HEK293 (cell line): ENCODE measurements around the gene CCND1.

Experiments
- CTCF ChIA-PET: fragments of 350-600 bp; formaldehyde crosslinking; extraction: SDS; loops from one replicate; lab custom pipeline; 2021; ENCODE audit warnings: antibody characterized with exemption; lab: Yijun Ruan, JAX
- POLR2A ChIA-PET: fragments of 300-600 bp; formaldehyde crosslinking; extraction: SDS; loops from one replicate; lab custom pipeline; 2020; ENCODE audit warnings: antibody characterized with exemption, inconsistent platforms; lab: Yijun Ruan, JAX
- H3K27ac ChIP-seq: fragments of 200-500 bp; sonication (Bioruptor generic); 2 replicates; pipeline ENCODE4 v1.5.1; 2014; ENCODE audit warnings: low read depth, low read length, control low read depth, inconsistent platforms; ENCODE audit errors: extremely low read depth
- H3K36me3 ChIP-seq, 2 experiments: fragments of 200-500 bp in 1 of 2; sonication (Bioruptor generic) in 1 of 2; 1 replicate in 1 of 2; 2 replicates in 1 of 2; pipeline ENCODE4 v1.5.1; 2014 to 2017; ENCODE audit warnings: inconsistent platforms in 2 of 2, low read length in 2 of 2; ENCODE audit not compliant: control insufficient read depth in 2 of 2, insufficient read depth in 1 of 2
- H3K4me1 ChIP-seq: fragments of 200-500 bp; sonication (Bioruptor generic); 2 replicates; pipeline ENCODE4 v1.5.1; 2014; ENCODE audit warnings: mild to moderate bottlenecking, low read length, inconsistent platforms; ENCODE audit not compliant: control insufficient read depth, insufficient read depth
- H3K4me3 ChIP-seq: 2 replicates; pipeline ENCODE4 v1.5.1; 2011; ENCODE audit warnings: low read depth, mild to moderate bottlenecking, control low read depth, low read length, moderate library complexity
- H3K9me3 ChIP-seq: fragments of 200-500 bp; sonication (Bioruptor generic); 2 replicates; pipeline ENCODE4 v1.5.1; 2014; ENCODE audit warnings: low read depth, low read length, inconsistent platforms; ENCODE audit not compliant: control insufficient read depth, insufficient read depth
- BCL11B ChIP-seq: fragments of 450-650 bp; formaldehyde crosslinking; IDR thresholded peaks from 2 replicates; pipeline ENCODE4 v1.5.1; 2016; ENCODE audit warnings: low read depth, missing biosample characterization, missing genetic modification characterization
- GLIS1 ChIP-seq: fragments of 450-650 bp; formaldehyde crosslinking; IDR thresholded peaks from 2 replicates; pipeline ENCODE4 v1.5.1; 2016; ENCODE audit warnings: missing biosample characterization, missing genetic modification characterization
- IKZF3 ChIP-seq: fragments of 450-650 bp; IDR thresholded peaks from 2 replicates; pipeline ENCODE4 v1.5.0; 2018; ENCODE audit warnings: missing biosample characterization, mild to moderate bottlenecking, missing genetic modification characterization, moderate library complexity
- KLF17 ChIP-seq: fragments of 450-650 bp; formaldehyde crosslinking; IDR thresholded peaks from 2 replicates; pipeline ENCODE4 v1.5.1; 2016; ENCODE audit warnings: missing biosample characterization, missing genetic modification characterization
- SCRT1 ChIP-seq: fragments of 450-650 bp; formaldehyde crosslinking; IDR thresholded peaks from 2 replicates; pipeline ENCODE4 v1.5.1; 2016; ENCODE audit warnings: missing biosample characterization, missing genetic modification characterization, borderline replicate concordance
- SCRT2 ChIP-seq: fragments of 450-650 bp; formaldehyde crosslinking; IDR thresholded peaks from 2 replicates; pipeline ENCODE4 v1.5.1; 2016; ENCODE audit warnings: missing biosample characterization, missing genetic modification characterization
- SP2 ChIP-seq: fragments of 450-650 bp; formaldehyde crosslinking; IDR thresholded peaks from 2 replicates; pipeline ENCODE4 v1.5.1; 2016; ENCODE audit warnings: missing biosample characterization, missing genetic modification characterization
- SP7 ChIP-seq: fragments of 450-650 bp; formaldehyde crosslinking; IDR thresholded peaks from 2 replicates; pipeline ENCODE4 v1.5.1; 2016; ENCODE audit warnings: missing biosample characterization, missing genetic modification characterization
- TCF7L2 ChIP-seq: IDR thresholded peaks from 2 replicates; pipeline ENCODE4 v1.6.1; 2011; ENCODE audit warnings: low read depth, mild to moderate bottlenecking, inconsistent platforms, low read length, moderate library complexity, borderline replicate concordance
- WT1 ChIP-seq: fragments of 450-650 bp; formaldehyde crosslinking; IDR thresholded peaks from 2 replicates; pipeline ENCODE4 v1.5.1; 2016; ENCODE audit warnings: missing biosample characterization, missing genetic modification characterization
- ZBTB17 ChIP-seq: fragments of 450-650 bp; formaldehyde crosslinking; IDR thresholded peaks from 2 replicates; pipeline ENCODE4 v1.5.1; 2016; ENCODE audit warnings: missing biosample characterization, missing genetic modification characterization
- ZFP41 ChIP-seq: fragments of 450-650 bp; formaldehyde crosslinking; IDR thresholded peaks from 2 replicates; pipeline ENCODE4 v1.5.1; 2016; ENCODE audit warnings: missing biosample characterization, missing genetic modification characterization, borderline replicate concordance
- ZNF16 ChIP-seq: fragments of 450-650 bp; formaldehyde crosslinking; IDR thresholded peaks from 2 replicates; pipeline ENCODE4 v1.5.1; 2016; ENCODE audit warnings: low read depth, missing biosample characterization, missing genetic modification characterization
- ZNF24 ChIP-seq: fragments of 450-650 bp; formaldehyde crosslinking; IDR thresholded peaks from 2 replicates; pipeline ENCODE4 v1.5.1; 2016; ENCODE audit warnings: missing biosample characterization, missing genetic modification characterization
- ZNF335 ChIP-seq: fragments of 450-650 bp; formaldehyde crosslinking; conservative IDR thresholded peaks from 2 replicates; pipeline ENCODE4 v1.5.1; 2016; ENCODE audit warnings: missing biosample characterization, missing genetic modification characterization
- ZNF530 ChIP-seq: fragments of 450-650 bp; formaldehyde crosslinking; IDR thresholded peaks from 2 replicates; pipeline ENCODE4 v1.5.1; 2016; ENCODE audit warnings: low read depth, missing biosample characterization, missing genetic modification characterization
- ZNF561 ChIP-seq: fragments of 450-650 bp; IDR thresholded peaks from 2 replicates; pipeline ENCODE4 v1.5.1; 2018; ENCODE audit warnings: missing biosample characterization, missing genetic modification characterization, borderline replicate concordance
- ZNF596 ChIP-seq: fragments of 450-650 bp; IDR thresholded peaks from 2 replicates; pipeline ENCODE4 v1.5.0; 2018; ENCODE audit warnings: missing biosample characterization, mild to moderate bottlenecking, missing genetic modification characterization, moderate library complexity
- ZNF654 ChIP-seq: fragments of 450-650 bp; formaldehyde crosslinking; IDR thresholded peaks from 2 replicates; pipeline ENCODE4 v1.5.1; 2016; ENCODE audit warnings: low read depth, missing biosample characterization, missing genetic modification characterization
- ZNF660 ChIP-seq: fragments of 450-650 bp; IDR thresholded peaks from 2 replicates; pipeline ENCODE4 v1.5.1; 2018; ENCODE audit warnings: missing biosample characterization, mild to moderate bottlenecking, missing genetic modification characterization
- ZNF707 ChIP-seq: fragments of 450-650 bp; formaldehyde crosslinking; IDR thresholded peaks from 2 replicates; pipeline ENCODE4 v1.5.1; 2016; ENCODE audit warnings: missing biosample characterization, missing genetic modification characterization
- ZSCAN30 ChIP-seq: fragments of 450-650 bp; IDR thresholded peaks from 2 replicates; pipeline ENCODE4 v1.5.1; 2018; ENCODE audit warnings: missing biosample characterization, mild to moderate bottlenecking, missing genetic modification characterization, moderate library complexity
- TF ChIP-seq, protein P1 (sequence below): fragments of 450-650 bp; formaldehyde crosslinking; IDR thresholded peaks from 2 replicates; pipeline ENCODE4 v1.5.1; 2016; ENCODE audit warnings: missing biosample characterization, missing genetic modification characterization
- TF ChIP-seq, protein P2 (sequence below): fragments of 450-650 bp; IDR thresholded peaks from 2 replicates; pipeline ENCODE4 v1.5.1; 2018; ENCODE audit warnings: missing biosample characterization, mild to moderate bottlenecking, missing genetic modification characterization

CCND1 gene

GRCh38 chr11:69667619-69668604 is 27.0 kb downstream of the CCND1 start (continued):
- no peak for TF ChIP-seq BCL11B
- TF ChIP-seq ZNF24 (tag by site-specific recombination), result no peak
- no peak for TF ChIP-seq ZNF596
- no peak for TF ChIP-seq ZNF530 (tag by site-specific recombination)
- no peak for TF ChIP-seq SP2

DNA sequence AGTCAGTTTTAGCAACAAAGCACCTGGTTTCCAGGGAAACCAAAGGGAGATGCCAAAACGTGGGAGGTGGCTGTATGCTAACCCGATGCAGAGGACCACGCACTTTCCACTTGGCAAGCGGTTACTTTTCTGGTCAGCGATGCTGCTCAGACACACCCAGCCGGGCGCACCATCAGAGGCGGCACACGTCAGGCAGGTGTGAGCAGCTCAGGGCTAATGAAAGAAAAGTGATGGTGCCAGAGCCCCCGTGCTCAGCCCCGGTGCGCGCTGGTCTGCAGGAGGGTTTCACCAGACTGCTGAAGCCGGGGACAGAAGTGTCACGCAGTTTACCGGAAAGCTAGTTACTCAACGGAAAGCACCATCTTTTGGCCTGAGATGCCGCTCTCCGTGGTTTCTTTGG is 28.5 kb downstream of the CCND1 start:
- TF ChIP-seq SCRT1 (tag by site-specific recombination) (no peak), TCF7L2 (no peak), ZNF561 (tag by site-specific recombination) (no peak), ZFP41 (no peak), ZNF16 (tag by site-specific recombination) (no peak)
- POLR2A ChIA-PET, result no interaction called here

DNA sequence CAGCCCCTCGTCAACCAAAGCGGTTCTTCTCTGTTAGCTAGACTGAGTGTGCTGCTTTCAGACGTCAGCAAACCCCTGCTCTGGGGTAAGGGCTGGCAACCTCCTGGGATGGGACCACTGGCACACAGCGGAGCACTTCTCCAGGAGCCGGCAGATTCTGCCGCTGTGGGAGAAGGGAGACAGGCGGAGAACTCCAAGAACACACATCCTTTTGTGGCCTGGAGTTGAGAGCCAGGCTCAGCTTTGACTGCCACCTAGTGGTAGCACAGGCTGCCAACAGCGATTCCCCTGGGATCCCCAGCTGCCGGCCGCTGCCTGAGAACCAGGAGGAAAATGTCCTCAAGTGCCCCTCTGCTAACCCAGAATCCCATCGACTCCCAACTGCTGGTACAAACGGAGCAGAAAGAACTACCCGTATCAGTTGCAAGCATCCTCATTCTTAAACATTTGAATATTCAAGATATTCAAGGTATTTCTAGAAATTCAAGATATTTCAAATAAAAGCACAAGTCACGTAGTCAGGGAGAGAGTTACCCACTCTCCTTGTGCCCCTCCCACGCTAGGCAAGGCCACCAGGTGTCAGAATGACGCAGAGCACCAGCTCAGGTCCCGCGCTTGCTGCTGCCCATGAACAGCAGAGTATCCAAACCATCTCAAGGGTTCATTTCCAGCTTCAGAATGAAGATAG is 29.3 kb downstream of the CCND1 start:
- ChIA-PET CTCF (interaction anchor here (0.6 to 5.2 kb wide), 18 partner anchors 10 to 580 kb away, joined by 3 to 52 read pairs (median 4); partner anchors contain the start of gene MYEOV), POLR2A (interaction anchor here (1.0 to 1.4 kb wide), 2 partner anchors 14 to 17 kb away, joined by 3 to 6 read pairs; no protein-coding TSS in a partner anchor)
- no peaks in the 10 kb centered on the region for H3K9me3 ChIP-seq
- H3K4me3 ChIP-seq, result no peak overlapping the region
- peaks cover 3 to 72% of the 10 kb centered on the region in 2 experiments; a peak in 2 of 3 replicates for H3K36me3 ChIP-seq
- peak; percentile 56 for TF ChIP-seq ZBTB17
- no peak for TF ChIP-seq ZNF707 (tag by site-specific recombination)
- peak; percentile 40; the same call in 1 of the 2 replicates for TF ChIP-seq SP7 (tag by site-specific recombination)
- TF ChIP-seq ZNF335 (tag by site-specific recombination), result 0 out of 2 replicates have a peak, but pooled peaks have one; percentile 29
- no peak for TF ChIP-seq WT1
- TF ChIP-seq IKZF3 (tag by site-specific recombination), result peak; percentile 75
- TF ChIP-seq ZSCAN30 (tag by site-specific recombination), result 0 out of 2 replicates have a peak, but pooled peaks have one; percentile 22
- no peak for TF ChIP-seq SCRT2 (tag by site-specific recombination)
- TF ChIP-seq ZNF654 (tag by site-specific recombination), result peak; percentile 77
- TF ChIP-seq KLF17 (tag by site-specific recombination), result 0 out of 2 replicates have a peak, but pooled peaks have one; percentile 50
- 0 out of 2 replicates have a peak, but pooled peaks have one; percentile 44 for TF ChIP-seq ZNF660 (tag by site-specific recombination)
- TF ChIP-seq GLIS1, result peak; percentile 34; the same call in 1 of the 2 replicates
- TF ChIP-seq, protein P1, sequence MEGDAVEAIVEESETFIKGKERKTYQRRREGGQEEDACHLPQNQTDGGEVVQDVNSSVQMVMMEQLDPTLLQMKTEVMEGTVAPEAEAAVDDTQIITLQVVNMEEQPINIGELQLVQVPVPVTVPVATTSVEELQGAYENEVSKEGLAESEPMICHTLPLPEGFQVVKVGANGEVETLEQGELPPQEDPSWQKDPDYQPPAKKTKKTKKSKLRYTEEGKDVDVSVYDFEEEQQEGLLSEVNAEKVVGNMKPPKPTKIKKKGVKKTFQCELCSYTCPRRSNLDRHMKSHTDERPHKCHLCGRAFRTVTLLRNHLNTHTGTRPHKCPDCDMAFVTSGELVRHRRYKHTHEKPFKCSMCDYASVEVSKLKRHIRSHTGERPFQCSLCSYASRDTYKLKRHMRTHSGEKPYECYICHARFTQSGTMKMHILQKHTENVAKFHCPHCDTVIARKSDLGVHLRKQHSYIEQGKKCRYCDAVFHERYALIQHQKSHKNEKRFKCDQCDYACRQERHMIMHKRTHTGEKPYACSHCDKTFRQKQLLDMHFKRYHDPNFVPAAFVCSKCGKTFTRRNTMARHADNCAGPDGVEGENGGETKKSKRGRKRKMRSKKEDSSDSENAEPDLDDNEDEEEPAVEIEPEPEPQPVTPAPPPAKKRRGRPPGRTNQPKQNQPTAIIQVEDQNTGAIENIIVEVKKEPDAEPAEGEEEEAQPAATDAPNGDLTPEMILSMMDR (tag by site-specific recombination), result peak; percentile 72; the same call in 1 of the 2 replicates
- TF ChIP-seq, protein P2, sequence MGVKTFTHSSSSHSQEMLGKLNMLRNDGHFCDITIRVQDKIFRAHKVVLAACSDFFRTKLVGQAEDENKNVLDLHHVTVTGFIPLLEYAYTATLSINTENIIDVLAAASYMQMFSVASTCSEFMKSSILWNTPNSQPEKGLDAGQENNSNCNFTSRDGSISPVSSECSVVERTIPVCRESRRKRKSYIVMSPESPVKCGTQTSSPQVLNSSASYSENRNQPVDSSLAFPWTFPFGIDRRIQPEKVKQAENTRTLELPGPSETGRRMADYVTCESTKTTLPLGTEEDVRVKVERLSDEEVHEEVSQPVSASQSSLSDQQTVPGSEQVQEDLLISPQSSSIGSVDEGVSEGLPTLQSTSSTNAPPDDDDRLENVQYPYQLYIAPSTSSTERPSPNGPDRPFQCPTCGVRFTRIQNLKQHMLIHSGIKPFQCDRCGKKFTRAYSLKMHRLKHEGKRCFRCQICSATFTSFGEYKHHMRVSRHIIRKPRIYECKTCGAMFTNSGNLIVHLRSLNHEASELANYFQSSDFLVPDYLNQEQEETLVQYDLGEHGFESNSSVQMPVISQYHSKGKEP (tag by site-specific recombination), result 0 out of 2 replicates have a peak, but pooled peaks have one; percentile 31
- no peak overlapping the region for H3K27ac ChIP-seq
- H3K4me1 ChIP-seq, result peaks cover 4% of the 10 kb centered on the region; the same call in 1 of the 2 replicates

More for the DNA sequence above, 28.5 kb downstream of the CCND1 start:
- Histone ChIP-seq H3K27ac (no peak overlapping the region), H3K9me3 (no peaks in the 10 kb centered on the region), H3K4me3 (no peak overlapping the region), H3K36me3 (peaks cover 3 to 80% of the 10 kb centered on the region in 2 experiments; a peak in 2 of 3 replicates), H3K4me1 (peaks cover 4% of the 10 kb centered on the region; the same call in 1 of the 2 replicates)
- CTCF ChIA-PET, result interaction anchor here (0.6 to 5.2 kb wide), 15 partner anchors 9 to 1632 kb away, joined by 3 to 52 read pairs (median 4); no protein-coding TSS in a partner anchor
